K562 (cell line): ENCODE results near the gene P4HTM. TPM values are rescaled to one million over a fixed set of nuclear protein-coding genes. Genes with fewer than 3 reads are reported as not detected.
A peak's percentile ranks its signal among the peaks of the same experiment; 100 is the strongest.

Source experiments
- ATF6 ChIP-seq: sonication (generic); formaldehyde crosslinking; IDR thresholded peaks from 2 replicates; pipeline ENCODE4 v1.4.0; 2020; ENCODE audit warnings: mild to moderate bottlenecking, missing genetic modification reagents
- FOXP1 ChIP-seq: sonication (generic); formaldehyde crosslinking; IDR thresholded peaks from 2 replicates; pipeline ENCODE4 v1.8.0; 2022; ENCODE audit warnings: mild to moderate bottlenecking, missing genetic modification reagents
- HBP1 ChIP-seq: fragments of 450-650 bp; formaldehyde crosslinking; IDR thresholded peaks from 2 replicates; pipeline ENCODE4 v1.4.0; 2022; ENCODE audit warnings: missing genetic modification characterization
- RERE ChIP-seq: sonication (generic); formaldehyde crosslinking; IDR thresholded peaks from 2 replicates; pipeline ENCODE4 v1.8.0; 2023; ENCODE audit warnings: missing genetic modification reagents, mild to moderate bottlenecking, borderline replicate concordance
- SETDB1 ChIP-seq: IDR thresholded peaks from one replicate; pipeline ENCODE4 v1.6.1; 2012; ENCODE audit warnings: low read length, control low read depth, inconsistent platforms
- SIX5 ChIP-seq, 2 experiments: IDR thresholded peaks; 2 replicates each; pipeline ENCODE4 v1.6.1; 2011; ENCODE audit warnings: low read length in 2 of 2, borderline replicate concordance in 1 of 2, low read depth in 1 of 2, mild to moderate bottlenecking in 1 of 2, moderate library complexity in 1 of 2; ENCODE audit not compliant: insufficient read depth in 1 of 2
- TCFL5 ChIP-seq: fragments of 250-450 bp; sonication (Bioruptor Pico); conservative IDR thresholded peaks from 2 replicates; pipeline ENCODE4 v1.6.1; 2021; ENCODE audit warnings: mild to moderate bottlenecking, moderate library complexity, matching md5 sums
- ZNF3 ChIP-seq: fragments of 250-450 bp; sonication (Bioruptor Pico); IDR thresholded peaks from 2 replicates; pipeline ENCODE4 v1.5.0; 2021; ENCODE audit warnings: mild to moderate bottlenecking, moderate library complexity
- ZNF354B ChIP-seq: fragments of 250-450 bp; sonication (Bioruptor Pico); IDR thresholded peaks from 2 replicates; pipeline ENCODE4 v1.4.0; 2020
- polyA plus RNA-seq, 8 experiments: library from polyadenylated mRNA; depleted of rRNA in 4 of 8; stranded (reverse) in 5 of 8; unstranded in 3 of 8; fragments of >200 nt; fragmentation: Nextera tagmentation in 2 of 8; fragmentation: Illumina TruSeq in 1 of 8; extraction: Ambion mirVana in 2 of 8; extraction: Trizol in 1 of 8; gene quantifications; 2 replicates each; pipeline versions ENCODE4 v1.2.1 to v1.2.3, GENCODE V29; 2011 to 2014; ENCODE audit warnings: inconsistent platforms in 1 of 8, missing spikeins in 1 of 8
- total RNA-seq, 7 experiments: library from RNA; depleted of rRNA in 6 of 7; stranded (reverse); fragments of >200 nt in 6 of 7; fragmentation: Illumina TruSeq in 2 of 7; extraction: Trizol in 2 of 7; gene quantifications; 2 replicates each; pipeline versions ENCODE4 v1.2.1 to v1.2.3, GENCODE V29; 2011 to 2021; ENCODE audit warnings: low replicate concordance in 1 of 7
- TF ChIP-seq, protein P1 (sequence below): sonication (generic); formaldehyde crosslinking; IDR thresholded peaks from 2 replicates; pipeline ENCODE4 v1.8.0; 2022; ENCODE audit warnings: mild to moderate bottlenecking, missing genetic modification reagents
- TF ChIP-seq, protein P2 (sequence below): IDR thresholded peaks from 2 replicates; pipeline ENCODE4 v1.6.1; 2016; ENCODE audit warnings: missing genetic modification characterization, missing compliant biosample characterization

P4HTM gene
- total and polyA plus RNA-seq, 9 of the 15 experiments (the other 6 are each of a cell fraction or from before 2014, with no cell fraction given) = 0.09 to 0.66 (median 0.25) TPM; not detected in 2

DNA sequence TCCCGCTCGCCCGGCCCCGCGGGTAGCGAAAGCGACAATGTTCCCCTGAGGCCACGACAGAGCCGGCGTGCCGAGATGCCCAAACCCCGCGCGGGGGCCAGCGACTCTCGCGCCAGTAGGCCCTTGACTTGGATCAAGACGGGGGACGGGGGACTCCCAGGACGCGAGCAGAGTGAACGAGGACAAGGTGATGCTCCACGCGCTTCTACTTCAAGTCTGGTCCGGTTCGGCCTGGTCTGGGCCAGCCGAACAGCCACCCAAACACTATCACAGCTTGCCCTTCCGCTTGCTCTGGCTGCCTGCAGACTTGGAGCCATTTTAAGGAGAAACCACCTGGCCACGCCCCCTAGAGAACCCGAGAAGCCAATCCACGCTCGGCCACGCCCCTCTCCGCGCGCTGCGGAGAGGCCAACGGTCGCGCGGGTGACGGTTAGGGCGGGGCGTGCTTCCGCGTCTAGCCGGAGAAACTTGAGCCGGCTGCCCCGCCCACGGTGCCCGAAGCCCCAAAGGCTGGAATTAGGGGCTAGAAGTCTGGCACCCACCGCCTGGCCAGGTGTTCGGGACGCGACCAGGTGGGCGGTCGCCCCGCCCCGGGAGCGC is 31.3 kb downstream of the P4HTM start (continued):
- TF ChIP-seq ZNF354B (no peak), ATF6 (CRISPR knock-in tag) (peak; percentile 5; the same call in 1 of the 2 replicates), FOXP1 (no peak), SIX5 (IDR thresholded peaks at IDR 0.05; ENCODE audit: borderline replicate concordance in 1 of 2, insufficient read depth in 1 of 2, low read depth in 1 of 2, low read length in 2 of 2) (no peak), TCFL5 (no peak), HBP1 (peak; percentile 50; the same call in 1 of the 2 replicates), ZNF3 (CRISPR knock-in tag) (no peak), SETDB1 (no peak), RERE (CRISPR knock-in tag) (no peak)
- TF ChIP-seq, protein P1, sequence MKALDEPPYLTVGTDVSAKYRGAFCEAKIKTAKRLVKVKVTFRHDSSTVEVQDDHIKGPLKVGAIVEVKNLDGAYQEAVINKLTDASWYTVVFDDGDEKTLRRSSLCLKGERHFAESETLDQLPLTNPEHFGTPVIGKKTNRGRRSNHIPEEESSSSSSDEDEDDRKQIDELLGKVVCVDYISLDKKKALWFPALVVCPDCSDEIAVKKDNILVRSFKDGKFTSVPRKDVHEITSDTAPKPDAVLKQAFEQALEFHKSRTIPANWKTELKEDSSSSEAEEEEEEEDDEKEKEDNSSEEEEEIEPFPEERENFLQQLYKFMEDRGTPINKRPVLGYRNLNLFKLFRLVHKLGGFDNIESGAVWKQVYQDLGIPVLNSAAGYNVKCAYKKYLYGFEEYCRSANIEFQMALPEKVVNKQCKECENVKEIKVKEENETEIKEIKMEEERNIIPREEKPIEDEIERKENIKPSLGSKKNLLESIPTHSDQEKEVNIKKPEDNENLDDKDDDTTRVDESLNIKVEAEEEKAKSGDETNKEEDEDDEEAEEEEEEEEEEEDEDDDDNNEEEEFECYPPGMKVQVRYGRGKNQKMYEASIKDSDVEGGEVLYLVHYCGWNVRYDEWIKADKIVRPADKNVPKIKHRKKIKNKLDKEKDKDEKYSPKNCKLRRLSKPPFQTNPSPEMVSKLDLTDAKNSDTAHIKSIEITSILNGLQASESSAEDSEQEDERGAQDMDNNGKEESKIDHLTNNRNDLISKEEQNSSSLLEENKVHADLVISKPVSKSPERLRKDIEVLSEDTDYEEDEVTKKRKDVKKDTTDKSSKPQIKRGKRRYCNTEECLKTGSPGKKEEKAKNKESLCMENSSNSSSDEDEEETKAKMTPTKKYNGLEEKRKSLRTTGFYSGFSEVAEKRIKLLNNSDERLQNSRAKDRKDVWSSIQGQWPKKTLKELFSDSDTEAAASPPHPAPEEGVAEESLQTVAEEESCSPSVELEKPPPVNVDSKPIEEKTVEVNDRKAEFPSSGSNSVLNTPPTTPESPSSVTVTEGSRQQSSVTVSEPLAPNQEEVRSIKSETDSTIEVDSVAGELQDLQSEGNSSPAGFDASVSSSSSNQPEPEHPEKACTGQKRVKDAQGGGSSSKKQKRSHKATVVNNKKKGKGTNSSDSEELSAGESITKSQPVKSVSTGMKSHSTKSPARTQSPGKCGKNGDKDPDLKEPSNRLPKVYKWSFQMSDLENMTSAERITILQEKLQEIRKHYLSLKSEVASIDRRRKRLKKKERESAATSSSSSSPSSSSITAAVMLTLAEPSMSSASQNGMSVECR (CRISPR knock-in tag) = no peak
- TF ChIP-seq, protein P2, sequence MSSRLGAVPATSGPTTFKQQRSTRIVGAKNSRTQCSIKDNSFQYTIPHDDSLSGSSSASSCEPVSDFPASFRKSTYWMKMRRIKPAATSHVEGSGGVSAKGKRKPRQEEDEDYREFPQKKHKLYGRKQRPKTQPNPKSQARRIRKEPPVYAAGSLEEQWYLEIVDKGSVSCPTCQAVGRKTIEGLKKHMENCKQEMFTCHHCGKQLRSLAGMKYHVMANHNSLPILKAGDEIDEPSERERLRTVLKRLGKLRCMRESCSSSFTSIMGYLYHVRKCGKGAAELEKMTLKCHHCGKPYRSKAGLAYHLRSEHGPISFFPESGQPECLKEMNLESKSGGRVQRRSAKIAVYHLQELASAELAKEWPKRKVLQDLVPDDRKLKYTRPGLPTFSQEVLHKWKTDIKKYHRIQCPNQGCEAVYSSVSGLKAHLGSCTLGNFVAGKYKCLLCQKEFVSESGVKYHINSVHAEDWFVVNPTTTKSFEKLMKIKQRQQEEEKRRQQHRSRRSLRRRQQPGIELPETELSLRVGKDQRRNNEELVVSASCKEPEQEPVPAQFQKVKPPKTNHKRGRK (tag) = no peak
